HS-27A (cell line): ENCODE data around the gene RCAN1.

Experiments
- DNase-seq: peaks from one replicate; pipeline ENCODE4 v3.0.0-alpha.2; 2012; ENCODE audit warnings: low read depth, missing footprints

The RCAN1 gene

GRCh38 chr21:34614628-34615486 is at the start of gene RCAN1:
Gene RCAN1, minus strand, starts transcription at chr21:34615113. Its CDS starts 102 bp downstream, at chr21:34615011.
- DNase-seq, result peak; percentile 36

- no peak for DNase-seq
Measured at GRCh38 chr21:34661848-34662247, 46.9 kb upstream of the RCAN1 start.

- no peak for DNase-seq
Measured at GRCh38 chr21:34653522-34653921, 38.6 kb upstream of the RCAN1 start.

- DNase-seq, result no peak
Measured at GRCh38 chr21:34651642-34652041, 36.7 kb upstream of the RCAN1 start.

GRCh38 chr21:34650861-34651431 is 36.0 kb upstream of the RCAN1 start:
- no peak for DNase-seq

- no peak for DNase-seq
Measured at GRCh38 chr21:34649400-34649799, 34.5 kb upstream of the RCAN1 start.

GRCh38 chr21:34648739-34649297 is 33.9 kb upstream of the RCAN1 start:
- no peak for DNase-seq

GRCh38 chr21:34647555-34647954 is 32.6 kb upstream of the RCAN1 start:
- no peak for DNase-seq

- no peak for DNase-seq
Measured at GRCh38 chr21:34644825-34645224, 29.9 kb upstream of the RCAN1 start.

- DNase-seq, result peak; percentile 26
Measured at GRCh38 chr21:34642211-34643075, 27.5 kb upstream of the RCAN1 start.

GRCh38 chr21:34640858-34641257 is 25.9 kb upstream of the RCAN1 start:
- no peak for DNase-seq

GRCh38 chr21:34639882-34640788 is 25.2 kb upstream of the RCAN1 start:
- no peak for DNase-seq

GRCh38 chr21:34639250-34639649 is 24.3 kb upstream of the RCAN1 start:
- no peak for DNase-seq

- no peak for DNase-seq
Measured at GRCh38 chr21:34636961-34637360, 22.0 kb upstream of the RCAN1 start.

GRCh38 chr21:34635307-34635706 is 20.4 kb upstream of the RCAN1 start:
- no peak for DNase-seq

GRCh38 chr21:34632498-34632897 is 17.6 kb upstream of the RCAN1 start:
- DNase-seq, result no peak

GRCh38 chr21:34630536-34631143 is 15.7 kb upstream of the RCAN1 start:
- no peak for DNase-seq

GRCh38 chr21:34626131-34626530 is 11.2 kb upstream of the RCAN1 start:
- DNase-seq, result no peak

- no peak for DNase-seq
Measured at GRCh38 chr21:34625030-34625593, 10.2 kb upstream of the RCAN1 start.

GRCh38 chr21:34623516-34623915 is 8.6 kb upstream of the RCAN1 start:
- DNase-seq, result no peak
